BLaER1 (cell line): Measurements from ENCODE around the gene OXSR1.

Source experiments
- H3K27ac ChIP-seq: shearing (Covaris generic); formaldehyde crosslinking; 2 replicates; pipeline ENCODE4 v1.8.1; 2022
- H3K27me3 ChIP-seq: shearing (Covaris generic); formaldehyde crosslinking; 2 replicates; pipeline ENCODE4 v1.8.1; 2022
- H3K36me3 ChIP-seq: shearing (Covaris generic); formaldehyde crosslinking; 2 replicates; pipeline ENCODE4 v1.8.1; 2022
- H3K4me1 ChIP-seq: shearing (Covaris generic); formaldehyde crosslinking; 2 replicates; pipeline ENCODE4 v1.8.1; 2022
- H3K4me2 ChIP-seq: shearing (Covaris generic); formaldehyde crosslinking; 2 replicates; pipeline ENCODE4 v1.8.1; 2022
- H3K4me3 ChIP-seq: shearing (Covaris generic); formaldehyde crosslinking; 2 replicates; pipeline ENCODE4 v1.8.1; 2022
- H3K9ac ChIP-seq: shearing (Covaris generic); formaldehyde crosslinking; 2 replicates; pipeline ENCODE4 v1.8.1; 2022
- H3K9me3 ChIP-seq: shearing (Covaris generic); formaldehyde crosslinking; 2 replicates; pipeline ENCODE4 v1.8.1; 2022
- H4K20me1 ChIP-seq: shearing (Covaris generic); formaldehyde crosslinking; 2 replicates; pipeline ENCODE4 v1.8.1; 2022
- Cebpa-rat ChIP-seq: shearing (Covaris generic); IDR thresholded peaks from 2 replicates; pipeline ENCODE4 v1.8.1; 2022

Gene OXSR1

GRCh38 chr3:38120693-38121450 lies 44.5 kb upstream of the OXSR1 start:
- TF ChIP-seq Cebpa-rat, result no peak
- H3K4me2 ChIP-seq, result no peak overlapping the region
- no peaks in the 10 kb centered on the region for H3K27me3 ChIP-seq
- peaks cover 85% of the 10 kb centered on the region for H3K36me3 ChIP-seq
- H4K20me1 ChIP-seq, result peaks cover 82% of the 10 kb centered on the region
- no peaks in the 10 kb centered on the region for H3K9me3 ChIP-seq
- H3K4me3 ChIP-seq, result no peak overlapping the region
- peaks cover 13% of the 10 kb centered on the region for H3K4me1 ChIP-seq
- H3K9ac ChIP-seq, result no peak overlapping the region
- no peak overlapping the region for H3K27ac ChIP-seq

DNA sequence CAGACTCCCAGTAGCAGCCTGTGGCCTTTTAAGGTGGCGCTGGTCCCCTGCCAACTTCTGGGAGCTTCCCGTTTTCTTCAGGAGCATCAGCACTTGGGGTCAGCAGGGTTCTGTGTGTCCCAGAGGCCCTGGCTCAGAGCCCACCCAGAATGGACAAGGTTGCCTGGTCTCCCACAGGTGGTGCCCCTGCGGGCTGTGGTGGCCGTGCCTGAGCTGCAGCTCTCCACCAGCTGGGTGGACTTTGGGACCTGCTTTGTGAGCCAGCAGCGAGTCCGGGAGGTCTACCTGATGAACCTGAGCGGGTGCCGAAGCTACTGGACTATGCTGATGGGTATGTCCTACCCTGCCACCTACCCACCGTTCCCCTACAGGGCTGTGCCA lies 43.9 kb upstream of the OXSR1 start:
- Histone ChIP-seq H3K4me1 (peaks cover 7% of the 10 kb centered on the region), H3K9ac (no peak overlapping the region), H3K36me3 (peaks cover 91% of the 10 kb centered on the region), H3K27me3 (no peaks in the 10 kb centered on the region), H3K4me2 (no peak overlapping the region), H3K9me3 (no peaks in the 10 kb centered on the region), H4K20me1 (peaks cover 82% of the 10 kb centered on the region), H3K27ac (no peak overlapping the region), H3K4me3 (no peak overlapping the region)
- TF ChIP-seq Cebpa-rat, result no peak

DNA sequence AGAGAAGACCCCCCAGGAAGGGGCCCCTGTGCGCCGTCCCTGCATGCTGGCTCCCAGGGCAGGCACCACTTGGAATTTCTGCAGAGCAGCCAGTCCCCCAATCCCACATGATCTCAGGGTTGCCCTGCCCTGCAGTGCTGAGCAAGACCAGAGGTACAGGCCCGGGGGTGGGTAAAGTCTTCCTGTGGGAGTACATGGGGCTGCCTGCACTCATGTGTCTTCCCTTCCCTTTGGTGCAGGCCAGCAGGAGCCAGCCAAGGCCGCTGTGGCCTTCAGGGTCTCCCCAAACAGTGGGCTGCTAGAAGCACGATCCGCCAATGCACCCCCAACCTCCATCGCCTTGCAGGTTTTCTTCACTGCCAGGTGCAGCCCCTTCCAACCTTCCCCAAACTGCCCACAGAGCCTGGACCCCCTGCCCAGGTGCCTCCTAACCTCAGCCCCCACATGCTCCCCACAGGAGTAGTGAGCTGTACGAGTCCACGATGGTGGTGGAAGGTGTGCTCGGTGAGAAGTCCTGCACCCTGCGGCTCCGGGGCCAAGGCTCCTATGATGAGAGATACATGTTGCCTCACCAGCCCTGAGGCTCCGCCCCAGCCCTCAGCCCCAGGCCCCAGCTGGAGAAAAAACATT lies 43.4 kb upstream of the OXSR1 start:
- Histone ChIP-seq H3K9ac (no peak overlapping the region), H3K4me3 (no peak overlapping the region), H4K20me1 (peaks cover 82% of the 10 kb centered on the region), H3K36me3 (peaks cover 96% of the 10 kb centered on the region), H3K4me2 (no peak overlapping the region), H3K9me3 (no peaks in the 10 kb centered on the region), H3K4me1 (peaks cover 2% of the 10 kb centered on the region), H3K27ac (no peak overlapping the region), H3K27me3 (no peaks in the 10 kb centered on the region)
- no peak for TF ChIP-seq Cebpa-rat

DNA sequence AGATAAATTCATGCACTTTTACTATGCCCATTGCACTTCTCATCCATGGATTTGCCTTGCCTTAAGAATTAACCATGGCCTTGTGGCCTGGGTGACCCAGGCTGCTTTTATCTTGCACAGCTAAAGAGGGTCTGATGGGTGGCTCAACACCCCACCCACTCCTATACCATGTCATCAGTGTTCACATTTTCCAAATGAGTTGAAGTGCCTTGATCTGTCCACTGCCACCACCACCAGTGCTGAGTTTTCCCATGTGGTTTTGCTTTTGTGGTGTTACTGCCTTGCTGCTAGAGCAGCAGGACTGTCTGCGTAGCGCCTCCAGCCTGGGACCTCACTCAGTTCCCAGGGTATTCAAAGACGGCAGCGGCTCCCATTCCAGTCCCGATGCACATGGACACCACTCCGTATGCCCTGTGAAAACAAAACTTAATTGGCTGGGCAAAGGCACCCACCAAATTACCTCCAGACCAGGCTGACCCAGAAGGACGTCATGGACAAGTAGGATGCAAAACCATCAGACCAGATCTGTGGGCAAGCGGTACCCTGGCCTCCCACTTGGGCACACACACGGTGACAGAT lies 42.5 kb upstream of the OXSR1 start:
- H3K4me2 ChIP-seq, result no peak overlapping the region
- no peaks in the 10 kb centered on the region for H3K4me1 ChIP-seq
- H3K4me3 ChIP-seq, result no peak overlapping the region
- peaks cover 82% of the 10 kb centered on the region for H4K20me1 ChIP-seq
- no peak overlapping the region for H3K9ac ChIP-seq
- no peaks in the 10 kb centered on the region for H3K27me3 ChIP-seq
- TF ChIP-seq Cebpa-rat, result no peak
- no peaks in the 10 kb centered on the region for H3K9me3 ChIP-seq
- H3K36me3 ChIP-seq, result peaks cover 99% of the 10 kb centered on the region
- H3K27ac ChIP-seq, result no peak overlapping the region

- Histone ChIP-seq H4K20me1 (peaks cover 87% of the 10 kb centered on the region), H3K27ac (no peak overlapping the region), H3K4me1 (no peaks in the 10 kb centered on the region; the same call in 1 of the 2 replicates), H3K4me3 (no peak overlapping the region), H3K36me3 (peaks cover 99% of the 10 kb centered on the region), H3K4me2 (no peak overlapping the region), H3K9ac (no peak overlapping the region), H3K9me3 (no peaks in the 10 kb centered on the region), H3K27me3 (no peaks in the 10 kb centered on the region)
- no peak for TF ChIP-seq Cebpa-rat
These were observed 40.8 kb upstream of the OXSR1 start for GRCh38 chr3:38124324-38125122.

DNA sequence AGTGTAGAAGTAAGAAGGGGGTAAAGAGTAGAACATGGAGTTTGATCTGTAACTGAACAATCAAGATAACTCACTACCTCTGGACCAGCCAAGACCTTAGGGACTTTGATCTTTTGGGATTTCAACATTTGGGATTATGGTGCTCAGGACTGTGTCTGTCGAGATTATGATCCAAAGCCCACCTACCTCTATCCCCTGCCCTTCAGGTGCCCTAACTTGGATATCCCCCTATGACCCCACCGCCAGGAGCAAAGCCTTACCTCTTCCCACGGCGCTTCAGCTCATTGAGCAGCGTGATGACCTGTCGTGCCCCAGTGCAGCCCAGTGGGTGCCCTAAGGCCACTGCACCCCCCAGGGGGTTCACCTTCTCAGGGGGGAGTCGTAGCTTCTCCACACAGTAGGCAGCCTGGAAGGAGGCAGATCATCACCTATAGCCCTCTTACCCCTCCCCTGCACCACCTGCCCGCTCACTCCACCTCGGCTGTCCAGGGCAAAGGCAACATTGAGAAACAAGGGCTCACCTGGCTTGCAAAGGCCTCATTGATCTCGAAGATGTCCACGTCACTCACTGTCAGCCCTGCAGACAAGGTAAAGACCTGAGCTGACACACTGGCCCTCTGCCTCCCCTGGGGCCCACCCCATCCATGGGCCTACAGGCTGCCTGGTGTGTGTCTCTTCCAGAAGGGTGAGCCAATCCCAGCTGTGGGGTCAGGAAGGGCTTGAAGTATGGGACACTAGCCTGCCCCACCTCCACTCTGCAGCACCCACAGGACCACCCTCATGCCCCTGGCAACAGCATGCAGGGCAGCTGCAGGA lies 39.8 kb upstream of the OXSR1 start:
- Histone ChIP-seq H3K9ac (no peak overlapping the region), H3K4me2 (no peak overlapping the region), H3K4me1 (peaks cover 10% of the 10 kb centered on the region), H3K4me3 (no peak overlapping the region), H3K27me3 (no peaks in the 10 kb centered on the region), H3K9me3 (no peaks in the 10 kb centered on the region), H3K36me3 (peaks cover 99% of the 10 kb centered on the region), H3K27ac (no peak overlapping the region), H4K20me1 (peaks cover 97% of the 10 kb centered on the region)
- TF ChIP-seq Cebpa-rat, result no peak

DNA sequence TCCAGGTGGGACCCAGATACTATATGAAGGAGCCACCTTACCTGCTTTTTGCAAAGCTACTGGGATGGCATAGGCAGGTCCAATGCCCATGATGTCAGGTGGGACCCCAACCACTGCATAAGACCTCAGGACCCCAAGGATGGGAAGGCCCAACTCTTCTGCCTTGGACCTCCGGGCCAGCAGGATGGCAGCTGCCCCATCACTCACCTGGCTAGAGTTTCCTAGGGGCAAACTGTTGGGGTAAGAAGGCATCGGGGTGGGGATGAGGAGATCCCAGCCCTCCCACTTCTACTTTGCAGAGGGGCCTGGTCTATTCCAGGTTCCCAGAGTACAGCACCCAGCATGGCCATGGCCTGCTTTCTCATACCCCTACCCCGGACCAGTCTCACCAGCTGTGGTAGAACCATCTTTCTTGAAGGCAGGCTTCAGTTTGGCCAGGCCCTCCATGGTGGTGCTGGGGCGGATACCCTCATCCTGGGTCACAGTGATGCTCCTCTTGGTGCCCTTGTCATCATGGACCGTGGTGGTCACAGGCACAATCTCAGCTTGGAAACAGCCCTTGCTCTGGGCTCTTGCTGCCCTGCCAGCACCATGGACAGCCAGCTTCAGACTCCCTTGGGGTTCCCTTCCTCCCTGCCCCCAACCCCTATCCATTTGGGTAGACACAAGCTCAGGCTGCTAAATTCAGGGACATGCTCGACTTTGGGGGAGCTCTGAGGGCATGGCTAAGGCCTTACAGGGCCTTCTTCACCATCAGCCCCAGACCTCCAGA lies 39.0 kb upstream of the OXSR1 start:
- Histone ChIP-seq H3K9me3 (no peaks in the 10 kb centered on the region), H3K9ac (no peak overlapping the region), H3K27me3 (no peaks in the 10 kb centered on the region), H3K4me2 (no peak overlapping the region), H4K20me1 (peaks cover 99% of the 10 kb centered on the region), H3K27ac (no peak overlapping the region), H3K4me1 (peaks cover 15% of the 10 kb centered on the region), H3K36me3 (peaks cover 99% of the 10 kb centered on the region), H3K4me3 (no peak overlapping the region)
- TF ChIP-seq Cebpa-rat, result no peak

GRCh38 chr3:38127611-38128302 lies 37.6 kb upstream of the OXSR1 start:
- H4K20me1 ChIP-seq, result peaks cover 99% of the 10 kb centered on the region
- H3K27ac ChIP-seq, result no peak overlapping the region
- H3K36me3 ChIP-seq, result peaks cover 99% of the 10 kb centered on the region
- H3K9me3 ChIP-seq, result no peaks in the 10 kb centered on the region
- H3K9ac ChIP-seq, result no peak overlapping the region
- no peak for TF ChIP-seq Cebpa-rat
- H3K4me2 ChIP-seq, result no peak overlapping the region
- no peaks in the 10 kb centered on the region for H3K27me3 ChIP-seq
- H3K4me1 ChIP-seq, result peaks cover 19% of the 10 kb centered on the region
- no peak overlapping the region for H3K4me3 ChIP-seq
